Activated CD4-positive, alpha-beta T cell treated with anti-CD3 and anti-CD28 coated beads, Interleukin-2, amount 50 U/mL, for 24 hours (primary cell): ENCODE measurements around the gene ZNF555.

Source experiments
- DNase-seq, 2 donors: peaks; one replicate each; pipeline ENCODE4 v3.0.0-alpha.2; 2020; ENCODE audit warnings: low read depth in 1 of 2, low spot score in 1 of 2

ZNF555 gene

GRCh38 chr19:2824129-2824528 is 17.1 kb upstream of the ZNF555 start:
- DNase-seq = no peak

GRCh38 chr19:2827022-2827421 is 14.3 kb upstream of the ZNF555 start:
- DNase-seq = no peak

GRCh38 chr19:2827840-2828489 is 13.3 kb upstream of the ZNF555 start:
- no peak for DNase-seq

- DNase-seq = no peak
Observed at GRCh38 chr19:2834294-2834871, 6.9 kb upstream of the ZNF555 start.

- DNase-seq = no peak
Observed at GRCh38 chr19:2837430-2837829, 3.8 kb upstream of the ZNF555 start.

GRCh38 chr19:2841855-2842574 is 740 bp downstream of the ZNF555 start:
- DNase-seq = no peak

- no peak for DNase-seq
Observed at GRCh38 chr19:2845107-2845506, 3.8 kb downstream of the ZNF555 start.

GRCh38 chr19:2846180-2846894 is 5.1 kb downstream of the ZNF555 start:
- DNase-seq = no peak

- no peak for DNase-seq
Observed at GRCh38 chr19:2847507-2847906, 6.2 kb downstream of the ZNF555 start.

- DNase-seq = no peak
Observed at GRCh38 chr19:2848616-2849015, 7.3 kb downstream of the ZNF555 start.

GRCh38 chr19:2850256-2850925 is 9.1 kb downstream of the ZNF555 start:
- DNase-seq = no peak

GRCh38 chr19:2852598-2852997 is 11.3 kb downstream of the ZNF555 start:
- DNase-seq = no peak

- no peak for DNase-seq
Observed at GRCh38 chr19:2853015-2853606, 11.8 kb downstream of the ZNF555 start.

GRCh38 chr19:2854849-2855248 is 13.6 kb downstream of the ZNF555 start:
- no peak for DNase-seq

GRCh38 chr19:2856457-2857050 is 15.3 kb downstream of the ZNF555 start:
- no peak for DNase-seq

GRCh38 chr19:2858864-2859263 is 17.6 kb downstream of the ZNF555 start:
- DNase-seq = no peak

GRCh38 chr19:2863816-2864215 is 22.5 kb downstream of the ZNF555 start:
- no peak for DNase-seq

GRCh38 chr19:2865334-2866100 is 24.2 kb downstream of the ZNF555 start:
- no peak for DNase-seq

GRCh38 chr19:2866495-2867024 is 25.3 kb downstream of the ZNF555 start:
- no peak for DNase-seq
